ENCODE data around the gene OR10A3.
"Not testable (repeated sequence)": the region's sequence is repeated elsewhere in the genome, so short reads cannot be mapped to it uniquely, and the experiment has no call there.

Gene OR10A3, protein sequence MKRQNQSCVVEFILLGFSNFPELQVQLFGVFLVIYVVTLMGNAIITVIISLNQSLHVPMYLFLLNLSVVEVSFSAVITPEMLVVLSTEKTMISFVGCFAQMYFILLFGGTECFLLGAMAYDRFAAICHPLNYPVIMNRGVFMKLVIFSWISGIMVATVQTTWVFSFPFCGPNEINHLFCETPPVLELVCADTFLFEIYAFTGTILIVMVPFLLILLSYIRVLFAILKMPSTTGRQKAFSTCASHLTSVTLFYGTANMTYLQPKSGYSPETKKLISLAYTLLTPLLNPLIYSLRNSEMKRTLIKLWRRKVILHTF

DNA sequence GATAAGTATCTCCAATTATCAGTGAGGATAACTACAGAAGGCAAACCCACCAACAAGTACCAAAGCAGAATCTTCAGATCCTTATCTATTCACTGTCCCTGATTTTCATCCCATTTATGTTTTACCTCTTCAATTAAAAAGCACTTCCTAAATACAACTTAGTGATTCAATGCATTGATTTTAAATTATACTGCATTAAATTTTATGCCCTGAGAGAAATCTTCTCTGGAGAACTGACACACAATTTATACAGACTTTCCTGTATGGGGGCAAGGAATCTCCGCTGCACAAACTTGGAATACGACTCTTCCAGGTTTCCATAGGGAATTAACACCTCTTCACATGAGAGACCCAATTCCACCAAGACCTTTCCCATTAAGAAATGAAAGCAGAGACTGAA lies at the start of gene OR10A3:
TSS of gene OR10A3 (minus strand) at position 101 of the 400 bp plus-strand sequence. CDS start 2,188 bp downstream, outside the sequence.
- no peak for DNase-seq (ENCODE audit: low read depth, low spot score)

DNA sequence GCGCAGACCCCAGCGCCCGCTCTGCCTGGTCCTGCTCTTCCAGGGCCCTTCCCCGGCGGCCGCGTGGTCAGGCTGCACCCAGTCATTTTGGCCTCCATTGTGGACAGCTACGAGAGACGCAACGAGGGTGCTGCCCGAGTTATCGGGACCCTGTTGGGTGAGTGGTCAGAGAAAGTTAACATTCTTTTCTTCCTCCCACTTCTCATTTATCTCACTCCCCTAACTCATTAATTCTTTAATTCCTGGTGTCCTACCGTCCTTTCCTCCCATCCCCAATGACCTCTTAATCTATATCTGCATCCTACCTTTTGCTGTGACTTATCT lies 46.0 kb upstream of the OR10A3 start:
- not testable (repeated sequence) for DNase-seq (ENCODE audit: low read depth, low spot score)

GRCh38 chr11:7986768-7987559 lies 45.5 kb upstream of the OR10A3 start, which contains the start of gene EIF3F:
TSS of gene EIF3F (plus strand) at chr11:7987337. CDS start at chr11:7987353, 16 bp downstream.
- DNase-seq (ENCODE audit: low read depth, low spot score): peak; percentile 97

DNA sequence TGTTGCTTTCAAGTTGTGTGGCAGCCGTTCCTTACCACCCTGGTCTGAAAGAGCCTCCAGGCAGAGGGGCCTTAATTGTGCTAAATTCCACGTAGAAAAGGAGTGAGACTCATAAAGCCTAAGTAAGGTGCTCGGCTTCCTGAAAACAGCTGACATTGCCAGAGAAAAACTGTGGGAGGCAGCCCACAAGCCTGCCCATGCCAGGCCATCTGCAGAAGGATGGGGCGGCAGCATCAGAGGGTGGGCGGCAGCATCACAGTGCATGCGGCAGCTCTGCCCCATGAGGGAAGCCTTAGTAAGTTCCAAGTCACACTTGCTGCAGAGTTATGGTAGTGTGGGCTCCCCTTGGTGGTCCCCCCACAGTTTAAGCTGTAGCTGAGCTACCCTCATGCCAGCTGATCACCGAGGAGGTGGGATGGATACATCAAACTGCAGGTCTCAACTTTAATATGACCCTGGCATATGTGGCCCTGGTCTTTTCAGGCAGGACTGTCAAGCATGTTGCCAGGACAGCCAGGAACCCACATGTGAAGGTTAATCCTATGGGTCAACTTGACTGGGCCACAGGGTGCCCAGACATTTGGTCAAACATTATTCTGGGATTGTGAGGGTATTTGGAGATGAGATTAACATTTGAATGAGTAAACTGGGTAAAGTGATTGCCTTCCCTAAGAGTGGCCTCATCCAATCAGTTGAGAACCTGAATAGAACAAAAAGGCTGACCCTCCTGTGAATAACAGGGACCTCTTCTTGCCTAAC lies 42.5 kb upstream of the OR10A3 start:
- DNase-seq (ENCODE audit: low read depth, low spot score): no peak

GRCh38 chr11:7982582-7983119 lies 41.1 kb upstream of the OR10A3 start:
- DNase-seq (ENCODE audit: low read depth, low spot score): no peak

DNA sequence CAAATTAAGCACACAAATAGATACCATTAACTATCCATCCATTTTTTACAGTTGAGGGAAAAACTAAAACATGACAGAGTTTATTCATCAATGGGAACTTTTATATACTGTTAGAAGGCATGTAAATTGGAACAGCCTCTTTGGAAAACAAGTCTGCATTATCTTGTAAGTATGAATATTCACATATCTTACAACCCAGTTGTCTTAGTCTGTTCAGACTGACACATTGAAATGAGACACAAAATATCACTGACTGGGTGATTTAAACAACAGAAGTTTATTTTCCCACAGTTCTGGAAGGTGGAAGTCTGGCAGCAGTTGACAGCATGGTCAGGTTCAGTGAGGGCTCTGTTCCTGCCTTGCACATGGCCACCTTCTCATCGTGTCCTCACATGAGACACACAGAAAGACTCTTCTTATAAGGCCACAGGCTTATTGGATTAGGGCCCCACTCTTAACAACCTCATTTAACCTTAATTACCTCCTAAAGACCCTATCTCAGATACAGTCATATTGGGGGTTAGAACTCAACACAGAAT lies 40.2 kb upstream of the OR10A3 start:
- no peak for DNase-seq (ENCODE audit: low read depth, low spot score)

- no peak for DNase-seq (ENCODE audit: low read depth, low spot score)
Observed at GRCh38 chr11:7977232-7977917, 35.9 kb upstream of the OR10A3 start.

- no peak for DNase-seq (ENCODE audit: low read depth, low spot score)
Observed at GRCh38 chr11:7974668-7975067, 33.2 kb upstream of the OR10A3 start.

DNA sequence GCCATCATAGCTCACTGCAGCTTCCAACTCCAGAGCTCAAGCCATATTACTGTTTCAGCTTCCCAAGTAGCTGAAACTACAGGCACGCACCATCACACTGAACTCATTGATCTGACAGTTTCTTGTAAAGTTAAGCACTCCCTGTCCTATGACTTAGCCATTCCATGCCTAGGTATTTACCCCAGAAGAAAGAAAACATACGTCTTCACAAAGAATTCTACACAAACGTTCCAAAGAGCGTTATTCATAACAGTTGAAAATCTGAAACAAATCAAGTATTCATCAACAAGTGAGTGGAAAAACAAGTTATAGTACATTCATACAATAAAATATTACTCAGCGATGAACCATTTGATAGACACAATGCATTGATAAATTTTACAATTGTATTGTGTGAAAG lies 31.5 kb upstream of the OR10A3 start:
- DNase-seq (ENCODE audit: low read depth, low spot score): no peak

DNA sequence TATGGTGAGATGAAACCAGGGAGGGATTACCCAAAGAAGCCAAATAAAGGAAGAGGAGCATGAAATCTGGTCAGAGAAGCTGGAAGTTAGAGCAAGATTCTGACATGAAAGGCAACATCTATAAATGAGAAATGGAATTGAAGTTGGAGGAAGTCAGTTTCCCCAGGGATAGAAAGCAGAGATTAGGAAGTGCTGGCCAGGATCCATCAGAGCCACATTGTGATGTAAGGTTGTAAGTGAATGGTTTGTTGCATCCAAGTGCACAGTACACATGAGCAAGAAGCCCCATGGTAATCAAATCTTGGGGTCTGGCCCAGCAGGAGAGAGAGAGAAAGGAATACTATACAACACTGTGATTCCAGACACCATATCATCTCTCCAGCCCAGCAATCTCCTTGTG lies 30.3 kb upstream of the OR10A3 start:
- no peak for DNase-seq (ENCODE audit: low read depth, low spot score)

DNA sequence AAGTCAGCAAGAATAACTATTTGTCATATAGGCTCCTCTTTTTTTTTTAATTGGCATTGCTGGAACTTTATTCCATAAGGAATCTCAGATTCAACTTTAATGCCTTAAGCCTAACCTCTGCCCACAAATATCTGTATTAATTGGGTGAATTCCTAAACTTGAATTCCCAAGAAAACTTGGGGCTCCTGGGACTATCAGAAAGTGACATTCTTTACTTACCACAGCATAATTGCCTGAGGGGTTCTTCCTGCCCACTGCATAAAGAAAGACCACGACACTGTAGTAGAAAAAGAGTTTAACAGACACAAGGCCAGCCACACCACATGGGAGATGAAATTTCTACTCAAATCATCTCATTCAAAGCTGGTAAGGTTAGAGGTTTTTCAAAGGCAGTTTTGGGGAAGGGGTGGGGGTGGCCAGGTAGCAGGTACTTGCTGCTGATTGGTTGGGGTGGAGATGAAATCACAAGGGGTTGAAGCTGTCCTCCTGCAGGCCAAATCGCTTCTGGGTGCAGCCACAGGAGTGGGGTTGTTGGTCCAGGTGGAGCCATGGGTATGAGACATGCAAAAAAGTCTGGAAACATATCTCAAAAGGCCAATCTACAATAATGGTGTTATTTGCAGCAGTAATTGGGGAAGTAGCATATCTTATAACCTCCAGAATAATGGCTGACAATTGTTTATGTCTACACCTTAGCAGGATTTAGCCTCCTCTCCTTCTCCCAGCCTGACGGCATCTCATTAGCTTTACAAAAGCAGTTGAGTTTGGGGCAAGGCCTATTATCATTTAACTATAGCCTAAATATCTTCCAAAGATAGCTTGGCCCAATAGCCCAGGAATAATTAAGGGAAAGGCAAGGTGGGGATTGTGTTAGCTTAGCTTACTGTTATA lies 28.5 kb upstream of the OR10A3 start:
- no peak for DNase-seq (ENCODE audit: low read depth, low spot score)

- no peak for DNase-seq (ENCODE audit: low read depth, low spot score)
Observed at GRCh38 chr11:7968686-7969085, 27.2 kb upstream of the OR10A3 start.

GRCh38 chr11:7967826-7968225 lies 26.3 kb upstream of the OR10A3 start:
- DNase-seq (ENCODE audit: low read depth, low spot score): no peak

DNA sequence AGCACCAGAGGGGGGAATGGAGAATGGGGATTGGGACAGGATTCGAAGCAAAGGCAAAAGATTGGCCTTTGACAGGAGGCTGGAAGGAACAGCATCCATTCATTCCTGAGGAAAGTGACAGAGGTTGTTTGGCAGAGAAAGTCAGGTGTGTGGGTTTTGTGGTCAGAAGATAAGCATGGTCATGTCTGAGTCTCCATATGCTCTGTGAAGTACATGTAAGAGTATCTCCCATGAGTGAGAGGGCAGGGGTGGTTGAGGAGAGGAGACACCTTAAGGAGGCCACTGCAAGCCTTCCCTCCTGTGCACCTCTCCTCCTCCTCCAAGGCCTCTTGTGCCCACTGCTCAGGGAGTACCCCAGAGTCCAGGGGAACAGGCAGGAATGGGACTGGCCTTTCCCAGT lies 25.6 kb upstream of the OR10A3 start:
- no peak for DNase-seq (ENCODE audit: low read depth, low spot score)

DNA sequence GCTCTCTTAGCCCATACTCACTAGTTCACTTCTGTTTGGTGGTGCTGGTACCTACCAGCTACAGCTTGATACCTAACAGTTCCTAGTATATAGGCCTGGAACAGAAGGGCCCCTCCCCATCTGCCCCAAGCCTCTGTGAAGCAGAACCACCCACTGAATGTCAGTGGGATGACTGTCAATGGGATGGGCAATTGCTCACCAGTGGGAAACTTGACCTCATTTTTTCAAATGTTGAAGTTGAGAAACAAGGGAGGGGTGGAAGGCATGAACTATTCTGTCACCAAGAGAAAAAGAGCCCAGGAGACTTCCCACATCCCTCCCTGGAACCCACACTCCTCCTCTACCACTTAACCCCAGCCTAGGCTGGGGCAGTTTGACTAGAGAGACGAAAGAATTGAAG lies 23.9 kb upstream of the OR10A3 start, which contains the start of gene NLRP10:
TSS of gene NLRP10 (minus strand) at position 62 of the 400 bp plus-strand sequence. CDS start 1,952 bp downstream, outside the sequence.
- no peak for DNase-seq (ENCODE audit: low read depth, low spot score)

DNA sequence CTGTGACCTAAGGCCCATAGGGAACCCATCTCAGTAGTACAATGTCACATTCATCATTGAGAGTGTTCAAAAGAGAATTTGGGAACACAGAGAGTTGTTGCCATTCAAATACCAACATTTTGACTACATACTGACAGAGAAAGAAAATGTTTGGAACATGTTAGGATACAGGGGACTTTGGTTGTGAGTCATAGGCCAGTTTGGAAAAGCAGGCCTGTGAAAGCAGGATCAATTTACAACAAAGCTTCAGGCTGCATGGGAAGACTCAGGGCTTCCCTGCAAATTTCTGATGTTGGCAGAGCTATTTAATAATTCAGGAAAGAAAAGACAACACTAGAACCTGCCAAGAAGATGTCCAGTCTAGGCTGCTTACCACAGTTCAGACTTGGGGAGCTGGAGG lies 23.4 kb upstream of the OR10A3 start:
- DNase-seq (ENCODE audit: low read depth, low spot score): no peak

GRCh38 chr11:7964261-7964660 lies 22.8 kb upstream of the OR10A3 start:
- no peak for DNase-seq (ENCODE audit: low read depth, low spot score)

DNA sequence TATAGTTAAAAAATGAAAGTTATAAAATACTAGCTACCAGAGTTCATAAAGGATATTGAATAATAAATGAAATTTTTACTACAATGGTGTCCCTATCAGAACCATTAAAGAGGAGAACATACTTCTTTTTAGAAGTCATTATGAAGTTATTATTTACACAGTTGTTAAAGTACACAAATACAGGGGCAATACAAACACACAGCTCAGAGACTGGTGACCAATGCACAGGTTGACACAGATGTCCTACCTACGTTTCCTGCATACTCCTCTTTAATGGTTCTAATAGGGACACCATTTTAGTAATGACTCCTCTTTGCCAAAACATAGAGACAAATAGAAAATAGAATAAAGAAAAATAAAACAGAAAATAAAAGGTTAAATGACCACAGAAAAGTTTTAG lies 13.7 kb upstream of the OR10A3 start:
- DNase-seq (ENCODE audit: low read depth, low spot score): no peak

DNA sequence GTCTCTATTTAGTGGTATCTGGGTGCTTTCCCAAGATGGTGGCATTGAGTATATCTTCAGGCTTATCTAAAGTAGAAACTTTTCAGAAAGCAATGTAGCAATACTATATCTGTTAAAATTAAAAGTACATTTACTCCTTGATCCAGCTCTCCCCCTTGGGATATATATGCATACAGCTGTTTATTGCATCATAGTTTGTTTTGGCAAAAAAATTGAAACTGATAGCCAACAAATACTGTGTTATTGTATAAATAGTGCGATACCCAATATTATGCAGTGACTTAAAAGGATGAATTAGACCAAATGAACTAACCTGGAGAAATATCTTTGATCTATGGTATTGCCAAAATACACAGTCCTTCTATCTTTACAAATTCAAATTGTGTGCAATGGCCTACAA lies 8.4 kb upstream of the OR10A3 start:
- DNase-seq (ENCODE audit: low read depth, low spot score): no peak

DNA sequence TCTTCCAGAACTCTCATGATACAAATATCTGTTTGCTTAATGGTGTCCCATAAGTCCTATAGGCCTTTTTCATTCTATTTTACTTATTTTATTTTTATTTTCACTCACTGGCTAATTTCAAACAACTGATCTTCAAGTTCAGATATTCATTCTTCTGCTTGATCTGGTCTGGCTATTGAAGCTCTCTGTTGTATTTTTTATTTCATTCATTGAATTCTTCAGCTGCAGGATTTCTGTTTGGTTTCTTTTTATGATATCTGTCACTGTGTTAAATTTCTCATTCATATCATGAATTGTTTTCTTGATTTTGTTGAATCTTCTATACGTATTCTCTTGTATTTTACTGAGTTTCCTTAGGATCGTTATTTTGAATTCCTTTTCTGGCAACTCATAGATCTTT lies 2.6 kb upstream of the OR10A3 start:
- no peak for DNase-seq (ENCODE audit: low read depth, low spot score)
